Thoracic aorta (tissue), 2 donors: ENCODE results near the gene ATXN7L1. TPM values are rescaled to one million over a fixed set of nuclear protein-coding genes. Genes with fewer than 3 reads are reported as not detected.

Experiments
- ATAC-seq: fragments of 150-250 bp; one replicate; pipeline ENCODE4 v1.8.0; 2017; ENCODE audit warnings: low read depth; ENCODE audit not compliant: insufficient number of reproducible peaks, low FRiP score
- DNase-seq: peaks from one replicate; pipeline ENCODE4 v3.0.0-alpha.2; 2020; ENCODE audit warnings: low spot score
- H3K27ac ChIP-seq, 2 donors: fragments of 200-600 bp; sonication (generic); 1 replicate in 1 of 2; 2 replicates in 1 of 2; pipeline ENCODE4 v1.5.1; 2016; ENCODE audit warnings: mild to moderate bottlenecking in 2 of 2, moderate library complexity in 2 of 2
- H3K27me3 ChIP-seq: fragments of 200-600 bp; sonication (generic); replicated peaks from 2 replicates; pipeline ENCODE4 v1.6.0; 2016; ENCODE audit warnings: mild to moderate bottlenecking; ENCODE audit not compliant: insufficient read depth
- H3K36me3 ChIP-seq: fragments of 200-600 bp; sonication (generic); one replicate; pipeline ENCODE4 v1.5.1; 2016
- H3K4me1 ChIP-seq, 2 donors: fragments of 200-600 bp; sonication (generic); 1 replicate in 1 of 2; 2 replicates in 1 of 2; pipeline versions ENCODE4 v1.5.1 to v1.6.0; 2016; ENCODE audit warnings: low read depth in 2 of 2, mild to moderate bottlenecking in 1 of 2; ENCODE audit not compliant: control insufficient read depth in 1 of 2
- H3K4me3 ChIP-seq: fragments of 200-600 bp; sonication (generic); 2 replicates; pipeline ENCODE4 v1.5.1; 2016; ENCODE audit warnings: mild to moderate bottlenecking
- H3K9me3 ChIP-seq: fragments of 200-600 bp; sonication (generic); 2 replicates; pipeline ENCODE4 v1.5.1; 2016
- total RNA-seq, 2 donors: library from RNA; depleted of rRNA; stranded (reverse); fragments of >200 nt; gene quantifications; one replicate each; pipeline versions ENCODE4 v1.1.0 to v1.2.3, GENCODE V29; 2016
- TF ChIP-seq, protein P1 (sequence below): fragments of 200-600 bp; sonication (generic); IDR thresholded peaks from one replicate; pipeline ENCODE4 v1.5.1; 2019; ENCODE audit warnings: antibody characterized with exemption

Gene ATXN7L1
- total RNA-seq, 2 donors from 2014 or later, result 11.6 to 13.4 TPM

DNA sequence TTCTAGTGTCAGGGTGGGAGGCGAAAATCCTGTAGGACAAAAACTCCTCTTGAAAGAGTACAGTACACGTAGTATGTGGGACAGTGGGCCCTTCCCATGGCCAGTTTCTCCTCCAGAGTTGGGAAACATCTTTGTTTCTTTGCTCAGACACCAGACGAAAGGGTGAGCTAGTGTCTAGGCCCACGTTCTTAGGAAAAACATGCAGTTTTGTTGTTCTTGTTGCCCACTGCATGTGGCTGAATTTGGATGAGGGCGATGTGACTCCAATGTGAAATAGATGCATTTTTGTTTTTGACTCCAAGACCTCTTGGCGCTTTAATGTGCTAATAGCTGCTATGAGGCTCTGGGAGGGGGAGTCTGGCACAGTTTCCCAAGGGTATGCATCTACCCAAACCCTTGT is 100.8 kb downstream of the ATXN7L1 start:
- Histone ChIP-seq H3K4me3 (no peak overlapping the region), H3K9me3 (no peaks in the 10 kb centered on the region), H3K4me1 (no peaks in the 10 kb centered on the region), H3K27ac (no peak overlapping the region), H3K36me3 (no peaks in the 10 kb centered on the region), H3K27me3 (no peaks in the 10 kb centered on the region)
- DNase-seq (no peak), ATAC-seq (no peak)
- TF ChIP-seq, protein P1, sequence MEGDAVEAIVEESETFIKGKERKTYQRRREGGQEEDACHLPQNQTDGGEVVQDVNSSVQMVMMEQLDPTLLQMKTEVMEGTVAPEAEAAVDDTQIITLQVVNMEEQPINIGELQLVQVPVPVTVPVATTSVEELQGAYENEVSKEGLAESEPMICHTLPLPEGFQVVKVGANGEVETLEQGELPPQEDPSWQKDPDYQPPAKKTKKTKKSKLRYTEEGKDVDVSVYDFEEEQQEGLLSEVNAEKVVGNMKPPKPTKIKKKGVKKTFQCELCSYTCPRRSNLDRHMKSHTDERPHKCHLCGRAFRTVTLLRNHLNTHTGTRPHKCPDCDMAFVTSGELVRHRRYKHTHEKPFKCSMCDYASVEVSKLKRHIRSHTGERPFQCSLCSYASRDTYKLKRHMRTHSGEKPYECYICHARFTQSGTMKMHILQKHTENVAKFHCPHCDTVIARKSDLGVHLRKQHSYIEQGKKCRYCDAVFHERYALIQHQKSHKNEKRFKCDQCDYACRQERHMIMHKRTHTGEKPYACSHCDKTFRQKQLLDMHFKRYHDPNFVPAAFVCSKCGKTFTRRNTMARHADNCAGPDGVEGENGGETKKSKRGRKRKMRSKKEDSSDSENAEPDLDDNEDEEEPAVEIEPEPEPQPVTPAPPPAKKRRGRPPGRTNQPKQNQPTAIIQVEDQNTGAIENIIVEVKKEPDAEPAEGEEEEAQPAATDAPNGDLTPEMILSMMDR, result no peak

DNA sequence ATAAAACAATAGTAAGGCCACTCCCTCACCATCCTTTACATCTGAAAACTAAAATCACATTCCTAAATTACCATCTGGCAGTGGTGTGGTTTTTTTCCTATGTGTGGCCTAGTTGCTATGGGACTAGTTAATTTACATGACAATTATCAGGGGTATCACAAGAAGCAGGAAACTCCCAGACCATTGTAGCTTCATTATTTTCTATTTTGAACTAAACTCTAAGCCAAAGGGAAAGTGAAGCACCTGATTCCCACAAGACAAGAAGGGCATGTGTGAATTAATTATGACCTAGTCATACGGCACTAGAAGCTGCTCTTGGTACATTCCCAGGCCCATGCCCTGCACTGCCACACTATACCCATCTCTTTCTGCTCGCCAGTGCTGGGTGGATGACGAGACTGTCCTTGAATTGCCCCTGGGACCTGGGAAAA is 103.4 kb downstream of the ATXN7L1 start:
- no peaks in the 10 kb centered on the region for H3K36me3 ChIP-seq
- peaks cover 0 to 7% of the 10 kb centered on the region in 2 donors for H3K4me1 ChIP-seq
- DNase-seq (no peak), ATAC-seq (no peak)
- H3K4me3 ChIP-seq, result no peak overlapping the region
- no peaks in the 10 kb centered on the region for H3K9me3 ChIP-seq
- H3K27ac ChIP-seq, result no peak overlapping the region
- TF ChIP-seq, protein P1, result no peak
- no peaks in the 10 kb centered on the region for H3K27me3 ChIP-seq

DNA sequence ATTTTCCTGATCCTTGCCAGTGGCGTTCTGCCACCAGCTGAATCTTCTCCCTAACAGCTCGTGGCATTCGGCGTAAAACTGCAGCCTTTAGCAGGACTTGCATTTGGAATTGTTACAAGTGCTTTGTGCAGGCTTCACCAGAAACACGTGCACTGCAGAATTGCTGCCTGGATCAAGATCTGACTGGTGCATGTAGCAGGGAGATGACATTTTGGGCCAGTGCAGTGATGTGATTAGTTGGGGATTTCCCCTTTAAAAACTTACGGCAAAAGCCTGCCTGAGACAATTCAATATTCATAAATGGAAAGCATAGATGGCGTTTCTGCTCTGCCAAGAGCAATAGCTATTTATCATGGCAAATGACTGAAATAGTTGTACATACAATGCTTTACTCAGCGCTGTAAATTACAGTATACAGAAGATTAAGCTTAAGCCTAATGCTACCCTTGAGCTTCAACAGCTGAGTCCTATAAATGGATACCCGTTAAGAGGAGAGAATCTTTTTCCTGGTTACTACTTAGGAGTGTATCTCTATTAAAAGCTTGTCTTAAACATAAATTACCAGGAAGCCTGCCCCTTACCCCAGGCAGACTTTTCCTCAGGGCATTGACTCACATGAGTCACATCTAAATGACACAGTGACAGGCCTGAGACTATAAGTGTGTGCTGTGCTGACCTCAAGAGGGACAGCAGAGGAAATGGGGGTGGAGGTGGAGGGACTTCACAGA is 106.3 kb downstream of the ATXN7L1 start:
- TF ChIP-seq, protein P1, result no peak
- DNase-seq (no peak), ATAC-seq (no peak)
- Histone ChIP-seq H3K27me3 (no peaks in the 10 kb centered on the region), H3K9me3 (no peaks in the 10 kb centered on the region), H3K36me3 (no peaks in the 10 kb centered on the region), H3K27ac (no peak overlapping the region), H3K4me3 (no peak overlapping the region), H3K4me1 (peaks cover 0 to 7% of the 10 kb centered on the region in 2 donors)

DNA sequence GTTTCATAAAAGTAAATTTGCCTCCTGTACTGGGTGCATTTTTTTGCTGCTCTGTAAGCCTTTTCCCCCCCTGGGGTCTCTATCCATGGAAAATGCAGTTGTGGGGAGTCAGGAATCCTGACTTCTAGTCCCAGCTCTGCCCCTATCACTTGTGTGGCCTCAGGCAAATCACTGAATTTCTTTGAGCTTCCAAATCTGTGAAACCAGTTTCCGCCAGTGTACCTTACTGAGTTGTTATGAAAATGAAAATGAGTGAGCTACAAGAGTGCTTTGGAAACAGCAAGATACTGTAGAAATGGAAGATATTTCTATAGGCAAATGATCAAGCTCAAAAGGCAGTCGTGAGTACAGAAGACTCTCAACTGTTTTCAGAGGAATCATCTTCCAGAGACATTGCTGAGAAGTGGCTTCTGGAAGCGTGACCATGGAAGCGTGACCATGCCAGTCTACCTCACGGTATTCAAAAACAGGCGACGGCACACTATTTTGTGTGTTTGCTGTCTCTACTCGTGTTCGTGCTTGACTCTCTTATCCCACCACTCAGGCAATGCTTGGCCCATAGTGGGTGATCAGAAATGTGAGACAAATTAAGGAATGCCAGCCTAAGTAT is 107.4 kb downstream of the ATXN7L1 start:
- Histone ChIP-seq H3K4me3 (no peak overlapping the region), H3K36me3 (no peaks in the 10 kb centered on the region), H3K4me1 (peaks cover 0 to 7% of the 10 kb centered on the region in 2 donors), H3K27me3 (no peaks in the 10 kb centered on the region), H3K9me3 (no peaks in the 10 kb centered on the region), H3K27ac (no peak overlapping the region)
- ATAC-seq (no peak), DNase-seq (no peak)
- TF ChIP-seq, protein P1, result no peak

DNA sequence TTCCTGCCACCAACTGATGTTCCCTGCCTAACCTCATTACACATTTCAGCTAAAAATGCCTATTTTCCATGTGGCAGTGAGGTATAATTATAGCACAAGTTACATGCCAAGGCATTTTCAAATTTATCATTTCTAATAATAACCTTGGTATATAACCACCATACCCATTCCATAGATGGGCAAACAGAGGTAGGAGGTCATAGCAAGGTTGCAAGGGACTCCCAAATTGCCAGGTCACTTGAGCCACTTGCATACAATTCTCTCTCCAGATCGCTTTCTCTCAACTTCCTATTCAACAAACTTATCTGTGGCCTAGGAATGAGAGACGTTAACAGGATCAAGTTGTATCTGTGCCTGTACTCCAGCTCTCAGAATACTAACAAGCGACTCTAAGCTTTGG is 108.3 kb downstream of the ATXN7L1 start:
- ATAC-seq (no peak), DNase-seq (no peak)
- TF ChIP-seq, protein P1, result no peak
- Histone ChIP-seq H3K9me3 (no peaks in the 10 kb centered on the region), H3K36me3 (no peaks in the 10 kb centered on the region), H3K27ac (no peak overlapping the region), H3K4me3 (no peak overlapping the region), H3K4me1 (peaks cover 0 to 7% of the 10 kb centered on the region in 2 donors), H3K27me3 (no peaks in the 10 kb centered on the region)
